ENCODE results near the gene LRRC74B. TPM values are rescaled to one million over a fixed set of nuclear protein-coding genes. Genes with fewer than 3 reads are reported as not detected.
"Not testable (repeated sequence)": the region's sequence is repeated elsewhere in the genome, so short reads cannot be mapped to it uniquely, and the experiment has no call there.

Gene LRRC74B
- total RNA-seq, 6 experiments from 2014 or later = not detected

DNA sequence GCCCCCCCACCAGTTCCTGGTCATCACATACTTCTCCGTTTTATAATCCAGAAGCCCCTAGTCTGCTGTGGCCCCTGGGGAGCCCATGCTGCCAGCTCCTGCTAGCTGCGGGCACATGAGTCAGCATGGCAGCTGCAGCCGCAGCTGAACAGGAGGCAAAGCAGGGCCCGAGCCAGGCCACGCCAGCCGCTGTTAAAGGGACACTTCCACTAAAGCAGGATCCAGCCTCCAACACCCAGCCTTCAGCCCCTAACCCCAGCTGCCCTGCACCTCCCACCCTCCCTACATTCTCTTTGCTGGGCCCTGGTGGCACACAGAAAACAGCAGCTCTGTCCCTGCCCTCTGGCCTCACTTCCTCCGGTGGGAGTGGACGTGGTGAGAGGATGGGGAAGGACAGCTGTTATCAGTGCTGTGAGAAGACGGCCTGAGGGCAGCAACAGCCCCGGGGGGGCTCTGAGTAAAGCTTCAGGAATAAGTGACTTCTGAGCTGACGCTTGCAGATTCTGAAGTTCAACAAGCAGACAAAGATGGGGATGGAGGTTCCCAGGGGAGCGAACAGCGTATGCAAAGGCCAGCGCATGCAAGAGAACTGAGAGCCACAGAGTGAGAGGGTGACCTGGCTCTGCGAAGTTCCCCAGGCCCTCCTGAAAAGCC, 688 bp upstream of the LRRC74B start:
- H3K4me1 ChIP-seq = peaks cover 0 to 4% (median 0%) of the 10 kb centered on the region in 4 donors
- ATAC-seq (peak; percentile 8 to 32 (median 18)), DNase-seq (no peak)
- no peaks in the 10 kb centered on the region for H3K36me3 ChIP-seq
- TF ChIP-seq, protein P1, sequence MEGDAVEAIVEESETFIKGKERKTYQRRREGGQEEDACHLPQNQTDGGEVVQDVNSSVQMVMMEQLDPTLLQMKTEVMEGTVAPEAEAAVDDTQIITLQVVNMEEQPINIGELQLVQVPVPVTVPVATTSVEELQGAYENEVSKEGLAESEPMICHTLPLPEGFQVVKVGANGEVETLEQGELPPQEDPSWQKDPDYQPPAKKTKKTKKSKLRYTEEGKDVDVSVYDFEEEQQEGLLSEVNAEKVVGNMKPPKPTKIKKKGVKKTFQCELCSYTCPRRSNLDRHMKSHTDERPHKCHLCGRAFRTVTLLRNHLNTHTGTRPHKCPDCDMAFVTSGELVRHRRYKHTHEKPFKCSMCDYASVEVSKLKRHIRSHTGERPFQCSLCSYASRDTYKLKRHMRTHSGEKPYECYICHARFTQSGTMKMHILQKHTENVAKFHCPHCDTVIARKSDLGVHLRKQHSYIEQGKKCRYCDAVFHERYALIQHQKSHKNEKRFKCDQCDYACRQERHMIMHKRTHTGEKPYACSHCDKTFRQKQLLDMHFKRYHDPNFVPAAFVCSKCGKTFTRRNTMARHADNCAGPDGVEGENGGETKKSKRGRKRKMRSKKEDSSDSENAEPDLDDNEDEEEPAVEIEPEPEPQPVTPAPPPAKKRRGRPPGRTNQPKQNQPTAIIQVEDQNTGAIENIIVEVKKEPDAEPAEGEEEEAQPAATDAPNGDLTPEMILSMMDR (IDR thresholded peaks at IDR 0.05) = no peak
- TF ChIP-seq POLR2A (IDR thresholded peaks at IDR 0.05) = no peak
- peak overlapping the region in 1 of 3 donors; percentile 15 for H3K4me3 ChIP-seq
- H3K9me3 ChIP-seq = no peaks in the 10 kb centered on the region
- no peak overlapping the region for H3K27ac ChIP-seq
- intact Hi-C loops (cut with DNase I) = no loop called here
- H3K27me3 ChIP-seq = no peaks in the 10 kb centered on the region
- WGBS (ENCODE audit: insufficient coverage, low coverage, low lambda C conversion rate, missing lambda C conversion rate) = 11% methylated on average over 13 of the region's 15 CpGs

DNA sequence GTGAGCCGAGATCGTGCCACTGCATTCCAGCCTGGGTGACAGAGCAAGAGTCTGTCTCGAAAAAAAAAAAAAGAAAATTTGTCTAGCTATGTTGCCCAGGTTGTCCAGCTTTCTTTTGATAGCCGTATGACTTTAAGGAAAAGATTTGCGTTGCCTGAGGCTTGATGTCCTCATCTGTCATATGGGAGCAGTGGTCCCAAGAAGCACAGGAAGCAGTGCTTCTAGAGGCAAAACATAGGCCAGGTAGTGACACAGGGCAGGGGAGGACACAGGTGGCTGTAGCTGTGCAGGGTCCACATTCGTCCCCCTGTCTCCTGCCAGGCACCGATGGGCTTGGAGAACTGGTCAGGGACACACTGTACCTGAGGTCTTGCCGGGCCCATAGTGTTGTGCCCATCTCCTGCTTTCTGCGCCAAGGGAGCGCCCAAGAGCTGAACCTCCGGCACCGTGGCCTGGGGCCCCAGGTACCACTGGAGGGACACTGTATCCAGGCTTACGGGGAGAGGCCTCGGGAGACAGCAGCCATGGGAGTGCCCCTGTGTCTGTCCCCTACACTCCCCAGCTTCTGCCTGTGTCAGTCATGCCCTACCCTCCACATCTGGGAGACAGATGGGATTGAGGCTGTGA, 1.4 kb downstream of the LRRC74B start:
- TF ChIP-seq, protein P1 (IDR thresholded peaks at IDR 0.05) = no peak
- no peak for TF ChIP-seq POLR2A (IDR thresholded peaks at IDR 0.05)
- no peak overlapping the region for H3K4me3 ChIP-seq
- H3K36me3 ChIP-seq = no peaks in the 10 kb centered on the region
- ATAC-seq (no peak), DNase-seq (peak in 1 of 3 donors; percentile 40)
- WGBS (ENCODE audit: insufficient coverage, low coverage, low lambda C conversion rate, missing lambda C conversion rate) = 77% methylated on average over 5 of the region's 14 CpGs
- no peaks in the 10 kb centered on the region for H3K9me3 ChIP-seq
- no peaks in the 10 kb centered on the region for H3K27me3 ChIP-seq
- intact Hi-C loops (cut with DNase I) = no loop called here
- H3K4me1 ChIP-seq = peaks cover 0 to 4% (median 0%) of the 10 kb centered on the region in 4 donors
- H3K27ac ChIP-seq = no peak overlapping the region

DNA sequence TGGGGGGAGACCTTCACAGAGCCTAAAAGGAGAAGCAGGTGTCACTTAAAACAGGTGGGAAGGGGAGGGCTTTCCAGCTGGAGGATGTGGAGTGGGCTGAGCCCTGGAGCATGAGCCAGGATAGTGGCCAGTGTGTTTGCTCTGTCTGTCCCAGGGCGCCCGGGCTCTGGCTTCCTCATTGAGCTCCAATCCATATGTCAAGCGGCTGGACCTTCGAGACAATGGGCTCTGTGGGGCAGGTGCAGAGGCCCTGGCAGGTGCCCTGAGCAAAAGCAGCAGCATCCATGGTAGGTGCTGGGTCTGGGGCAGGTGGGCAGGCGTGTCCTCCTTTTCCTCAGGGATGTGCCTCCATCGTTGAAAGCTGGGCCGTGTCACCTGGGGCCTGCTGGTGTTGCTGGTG, 2.0 kb downstream of the LRRC74B start:
- Histone ChIP-seq H3K27ac (no peak overlapping the region), H3K4me3 (no peak overlapping the region), H3K36me3 (no peaks in the 10 kb centered on the region), H3K9me3 (no peaks in the 10 kb centered on the region), H3K4me1 (peaks cover 0 to 4% (median 0%) of the 10 kb centered on the region in 4 donors), H3K27me3 (no peaks in the 10 kb centered on the region)
- no peak for ATAC-seq
- TF ChIP-seq, protein P1 (IDR thresholded peaks at IDR 0.05) = no peak
- no peak for TF ChIP-seq POLR2A (IDR thresholded peaks at IDR 0.05)
- WGBS (ENCODE audit: insufficient coverage, low coverage, low lambda C conversion rate, missing lambda C conversion rate) = no CpG with 5 or more reads among the region's 7 CpGs
- DNase-seq = no peak
- intact Hi-C loops (cut with DNase I) = no loop called here

DNA sequence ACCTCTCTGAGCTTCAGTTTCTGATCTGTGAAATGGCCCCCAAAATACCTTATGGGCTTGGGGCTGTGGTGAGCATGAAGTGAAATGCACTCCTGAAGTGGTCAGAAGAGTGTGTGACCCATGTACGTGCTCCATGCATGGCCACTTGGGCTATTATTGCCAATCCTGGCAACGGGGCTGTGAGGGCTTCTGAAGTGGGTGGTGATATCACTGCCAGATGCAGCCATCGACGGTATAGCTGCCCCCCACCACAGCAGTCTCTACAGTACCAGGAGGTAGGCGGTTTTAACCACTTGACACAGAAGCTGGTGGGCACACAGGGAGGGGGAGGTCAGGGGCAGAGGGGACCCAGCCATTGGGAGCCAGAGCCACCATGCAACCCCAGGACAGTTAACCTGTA, 2.7 kb downstream of the LRRC74B start:
- H3K9me3 ChIP-seq; ATAC-seq; H3K27ac ChIP-seq; H3K36me3 ChIP-seq; DNase-seq; H3K27me3 ChIP-seq; intact Hi-C loops (cut with DNase I); H3K4me1 ChIP-seq; H3K4me3 ChIP-seq: not testable (repeated sequence)
- 80% methylated on average over 1 of the region's 5 CpGs for WGBS (ENCODE audit: insufficient coverage, low coverage, low lambda C conversion rate, missing lambda C conversion rate)

DNA sequence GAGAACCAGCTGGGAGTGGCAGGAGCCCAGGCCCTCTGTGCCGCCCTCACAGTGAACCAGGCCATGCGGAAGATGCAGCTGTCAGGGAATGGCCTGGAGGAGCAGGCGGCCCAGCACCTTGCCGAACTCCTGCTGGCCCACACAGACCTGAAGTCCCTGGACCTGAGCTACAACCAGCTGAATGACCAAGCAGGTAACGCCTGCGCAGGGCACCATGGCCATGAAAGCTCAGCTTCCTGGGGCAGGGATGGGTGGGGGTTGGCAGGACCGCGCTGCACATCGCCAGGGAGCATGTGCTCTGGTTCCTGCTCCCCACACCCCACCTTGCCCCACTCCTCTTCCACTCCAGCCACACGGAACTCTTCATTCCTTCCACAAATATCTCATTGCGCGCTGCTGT, 3.2 kb downstream of the LRRC74B start:
- 92% methylated on average over 2 of the region's 12 CpGs for WGBS (ENCODE audit: insufficient coverage, low coverage, low lambda C conversion rate, missing lambda C conversion rate)
- H3K27me3 ChIP-seq; DNase-seq; intact Hi-C loops (cut with DNase I); H3K9me3 ChIP-seq; H3K4me1 ChIP-seq; H3K4me3 ChIP-seq; H3K36me3 ChIP-seq; H3K27ac ChIP-seq: not testable (repeated sequence)
- ATAC-seq = peak in 1 of 4 donors; percentile 7
